ENCODE data around the gene ST13.
A peak's percentile ranks its signal among the peaks of the same experiment; 100 is the strongest.
"Not testable (repeated sequence)": the region's sequence is repeated elsewhere in the genome, so short reads cannot be mapped to it uniquely, and the experiment has no call there.

The ST13 gene

DNA sequence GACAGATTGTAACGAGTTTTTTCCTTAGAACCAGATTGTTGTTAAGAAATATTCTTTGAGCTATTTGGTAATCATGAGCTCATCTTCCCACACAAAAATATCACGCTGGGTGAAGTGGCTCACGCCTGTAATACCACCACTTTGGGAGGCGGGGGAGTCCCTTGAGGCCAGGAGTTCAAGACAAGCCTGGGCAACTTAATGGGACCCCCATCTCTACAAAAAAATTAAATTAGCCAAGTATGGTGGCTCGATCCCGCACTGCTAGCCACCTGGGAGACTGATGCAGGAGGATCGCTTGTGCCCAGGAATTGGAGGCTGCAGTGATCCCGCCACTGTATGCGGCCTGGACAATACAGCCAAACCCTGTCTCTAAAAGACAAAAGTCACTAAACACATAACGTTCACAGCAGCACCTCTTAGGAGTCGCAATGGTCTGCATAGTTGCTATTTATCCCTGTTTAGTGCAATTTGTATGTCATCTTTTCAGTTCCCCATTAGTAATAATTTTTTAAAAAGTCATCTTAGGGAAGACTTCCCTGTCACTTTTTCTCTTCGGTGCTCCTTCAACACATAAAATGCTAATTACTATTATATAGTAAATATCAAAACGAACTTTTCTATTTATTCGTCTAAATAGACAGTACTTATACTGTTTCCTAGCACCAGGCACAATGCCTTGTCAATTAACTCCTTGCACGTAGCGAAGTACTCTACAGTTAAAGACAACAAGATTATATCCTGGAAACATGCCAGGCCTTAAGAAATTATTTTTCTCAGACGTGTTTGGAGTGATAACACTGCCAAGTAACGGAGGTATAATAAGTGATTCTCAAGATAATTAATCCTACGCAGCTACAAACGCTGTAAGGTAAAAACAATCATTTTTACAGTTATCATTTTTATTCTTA, 1.1 kb downstream of the ST13 start:
- 100% methylated on average over 2 of the region's 20 CpGs for WGBS (ENCODE audit: extremely low coverage, insufficient coverage, low lambda C conversion rate)

DNA sequence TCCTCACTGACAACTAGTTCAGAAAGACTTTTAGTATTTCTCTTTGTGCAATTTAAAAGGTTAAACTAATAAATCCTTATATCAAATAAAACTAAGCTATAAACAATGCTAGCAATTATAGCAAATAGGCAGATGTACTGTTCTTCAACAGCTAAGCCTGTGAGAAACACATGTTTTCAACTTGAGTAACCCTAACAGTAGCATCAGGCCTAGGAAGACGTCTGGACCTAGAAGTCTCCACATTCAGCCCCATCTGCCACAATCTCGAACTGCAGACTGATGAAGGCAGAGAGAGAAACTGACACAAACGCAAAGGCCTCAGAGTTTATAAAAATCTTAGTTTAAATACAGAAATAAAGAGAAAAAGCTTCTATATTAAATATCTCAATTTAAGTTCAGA, 2.5 kb downstream of the ST13 start:
- Histone ChIP-seq H3K79me2 (ENCODE audit: control insufficient read depth, insufficient read depth, low read length) (peaks cover 75% of the 10 kb centered on the region), H3K18ac (ENCODE audit: low read length) (no peak overlapping the region), H2AK5ac (ENCODE audit: low read length) (no peak overlapping the region), H3K56ac (ENCODE audit: low read length) (no peak overlapping the region), H3K4me1 (ENCODE audit: control insufficient read depth, low read depth, low read length) (no peaks in the 10 kb centered on the region), H3K23ac (ENCODE audit: low read length) (no peak overlapping the region), H2BK120ac (ENCODE audit: low read depth, low read length) (no peak overlapping the region), H4K8ac (ENCODE audit: low read depth, low read length) (no peak overlapping the region), H3K27me3 (ENCODE audit: insufficient read depth, low read length, poor library complexity) (no peaks in the 10 kb centered on the region), H3K79me1 (ENCODE audit: low read length) (peaks cover 13% of the 10 kb centered on the region), H3K4me2 (ENCODE audit: low read length) (peak overlapping the region; percentile 21), H3K9ac (ENCODE audit: low read length) (peak overlapping the region; percentile 36), H2BK5ac (ENCODE audit: low read length) (no peak overlapping the region), H3K4me3 (ENCODE audit: low read length) (no peak overlapping the region), H4K5ac (ENCODE audit: low read length) (no peak overlapping the region), H2BK15ac (replicated peaks; ENCODE audit: low read depth) (no peak overlapping the region), H3K27ac (ENCODE audit: low read depth, low read length) (no peak overlapping the region), H3K36me3 (ENCODE audit: control insufficient read depth, insufficient read depth, low read length) (no peaks in the 10 kb centered on the region), H3K4ac (ENCODE audit: low read depth, low read length) (no peak overlapping the region)
- no peak for DNase-seq
- no CpG with 5 or more reads among the region's 3 CpGs for WGBS (ENCODE audit: extremely low coverage, insufficient coverage, low lambda C conversion rate)

More for the DNA sequence above, 1.1 kb downstream of the ST13 start:
- no peak overlapping the region for H4K8ac ChIP-seq (ENCODE audit: low read depth, low read length)
- DNase-seq = no peak
- peaks cover 73% of the 10 kb centered on the region for H3K79me2 ChIP-seq (ENCODE audit: control insufficient read depth, insufficient read depth, low read length)
- no peaks in the 10 kb centered on the region for H3K36me3 ChIP-seq (ENCODE audit: control insufficient read depth, insufficient read depth, low read length)
- H3K27ac ChIP-seq (ENCODE audit: low read depth, low read length) = no peak overlapping the region
- H3K56ac ChIP-seq (ENCODE audit: low read length) = peak overlapping the region; percentile 81
- H2BK5ac ChIP-seq (ENCODE audit: low read length) = no peak overlapping the region
- no peak overlapping the region for H3K4ac ChIP-seq (ENCODE audit: low read depth, low read length)
- H3K4me3 ChIP-seq (ENCODE audit: low read length) = peak overlapping the region; percentile 93
- peak overlapping the region; percentile 97 for H3K9ac ChIP-seq (ENCODE audit: low read length)
- H3K27me3 ChIP-seq (ENCODE audit: insufficient read depth, low read length, poor library complexity) = no peaks in the 10 kb centered on the region
- peak overlapping the region; percentile 87 for H3K4me2 ChIP-seq (ENCODE audit: low read length)
- H2AK5ac ChIP-seq (ENCODE audit: low read length) = no peak overlapping the region
- no peaks in the 10 kb centered on the region for H3K4me1 ChIP-seq (ENCODE audit: control insufficient read depth, low read depth, low read length)
- H2BK15ac ChIP-seq (replicated peaks; ENCODE audit: low read depth) = no peak overlapping the region
- no peak overlapping the region for H2BK120ac ChIP-seq (ENCODE audit: low read depth, low read length)
- peak overlapping the region; percentile 19 for H3K23ac ChIP-seq (ENCODE audit: low read length)
- no peak overlapping the region for H3K18ac ChIP-seq (ENCODE audit: low read length)
- no peak overlapping the region for H4K5ac ChIP-seq (ENCODE audit: low read length)
- H3K79me1 ChIP-seq (ENCODE audit: low read length) = peaks cover 13% of the 10 kb centered on the region

DNA sequence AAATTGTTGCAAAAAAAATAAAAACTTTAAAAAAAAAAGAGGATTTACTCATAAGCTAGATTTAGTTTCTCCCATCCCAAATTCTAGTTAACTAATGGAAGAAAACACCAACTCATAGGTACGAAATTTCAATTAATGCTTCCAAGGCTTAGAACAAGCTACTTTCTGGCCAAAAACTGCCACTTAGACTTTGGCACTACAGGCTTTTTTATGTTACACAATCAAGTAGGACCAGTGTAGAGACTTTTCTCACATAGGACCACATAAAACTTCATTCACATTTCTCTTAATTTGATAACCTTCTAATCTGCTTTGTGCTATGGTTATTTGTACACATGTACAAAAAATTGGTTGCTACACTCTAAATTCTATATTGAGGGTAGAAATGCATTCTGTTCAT, 3.1 kb downstream of the ST13 start:
- no peak overlapping the region for H3K27ac ChIP-seq (ENCODE audit: low read depth, low read length)
- H2AK5ac ChIP-seq (ENCODE audit: low read length) = no peak overlapping the region
- no CpG with 5 or more reads among the region's 1 CpG for WGBS (ENCODE audit: extremely low coverage, insufficient coverage, low lambda C conversion rate)
- no peak overlapping the region for H2BK120ac ChIP-seq (ENCODE audit: low read depth, low read length)
- H3K4ac ChIP-seq (ENCODE audit: low read depth, low read length) = no peak overlapping the region
- H3K27me3 ChIP-seq (ENCODE audit: insufficient read depth, low read length, poor library complexity) = no peaks in the 10 kb centered on the region
- no peak overlapping the region for H3K4me2 ChIP-seq (ENCODE audit: low read length)
- no peaks in the 10 kb centered on the region for H3K4me1 ChIP-seq (ENCODE audit: control insufficient read depth, low read depth, low read length)
- no peak overlapping the region for H2BK15ac ChIP-seq (replicated peaks; ENCODE audit: low read depth)
- peaks cover 10% of the 10 kb centered on the region for H3K79me1 ChIP-seq (ENCODE audit: low read length)
- DNase-seq = no peak
- peaks cover 71% of the 10 kb centered on the region for H3K79me2 ChIP-seq (ENCODE audit: control insufficient read depth, insufficient read depth, low read length)
- H3K9ac ChIP-seq (ENCODE audit: low read length) = peak overlapping the region; percentile 2
- H3K4me3 ChIP-seq (ENCODE audit: low read length) = no peak overlapping the region
- no peak overlapping the region for H3K23ac ChIP-seq (ENCODE audit: low read length)
- H3K18ac ChIP-seq (ENCODE audit: low read length) = no peak overlapping the region
- no peak overlapping the region for H4K8ac ChIP-seq (ENCODE audit: low read depth, low read length)
- H4K5ac ChIP-seq (ENCODE audit: low read length) = no peak overlapping the region
- H3K56ac ChIP-seq (ENCODE audit: low read length) = no peak overlapping the region
- no peaks in the 10 kb centered on the region for H3K36me3 ChIP-seq (ENCODE audit: control insufficient read depth, insufficient read depth, low read length)
- H2BK5ac ChIP-seq (ENCODE audit: low read length) = no peak overlapping the region

DNA sequence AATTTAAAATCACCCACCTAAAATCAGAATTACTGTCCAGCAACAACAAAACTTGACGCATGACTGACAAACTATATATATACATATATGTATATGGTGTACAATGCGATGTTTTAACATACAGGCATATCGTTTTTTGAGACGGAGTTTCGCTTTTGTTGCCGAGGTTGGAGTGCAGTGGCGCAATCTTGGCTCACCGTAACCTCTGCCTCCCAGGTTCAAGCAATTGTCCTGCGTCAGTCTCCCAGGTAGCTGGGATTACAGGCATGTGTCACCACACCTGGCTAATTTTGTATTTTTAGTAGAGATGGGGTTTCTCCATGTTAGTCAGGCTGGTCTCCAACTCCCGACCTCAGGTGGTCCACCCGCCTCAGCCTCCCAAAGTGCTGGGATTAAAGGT, 10.6 kb downstream of the ST13 start:
- H2AK5ac ChIP-seq (ENCODE audit: low read length); H3K56ac ChIP-seq (ENCODE audit: low read length); H3K4me3 ChIP-seq (ENCODE audit: low read length); H3K36me3 ChIP-seq (ENCODE audit: control insufficient read depth, insufficient read depth, low read length); H3K4me1 ChIP-seq (ENCODE audit: control insufficient read depth, low read depth, low read length); H3K23ac ChIP-seq (ENCODE audit: low read length); H2BK5ac ChIP-seq (ENCODE audit: low read length); H3K9ac ChIP-seq (ENCODE audit: low read length); H3K79me1 ChIP-seq (ENCODE audit: low read length); H3K4me2 ChIP-seq (ENCODE audit: low read length); H2BK15ac ChIP-seq (replicated peaks; ENCODE audit: low read depth); H3K27me3 ChIP-seq (ENCODE audit: insufficient read depth, low read length, poor library complexity); H3K27ac ChIP-seq (ENCODE audit: low read depth, low read length); H2BK120ac ChIP-seq (ENCODE audit: low read depth, low read length); H4K5ac ChIP-seq (ENCODE audit: low read length); H4K8ac ChIP-seq (ENCODE audit: low read depth, low read length); H3K4ac ChIP-seq (ENCODE audit: low read depth, low read length); DNase-seq; H3K18ac ChIP-seq (ENCODE audit: low read length); H3K79me2 ChIP-seq (ENCODE audit: control insufficient read depth, insufficient read depth, low read length): not testable (repeated sequence)
- WGBS (ENCODE audit: extremely low coverage, insufficient coverage, low lambda C conversion rate) = no CpG with 5 or more reads among the region's 11 CpGs

DNA sequence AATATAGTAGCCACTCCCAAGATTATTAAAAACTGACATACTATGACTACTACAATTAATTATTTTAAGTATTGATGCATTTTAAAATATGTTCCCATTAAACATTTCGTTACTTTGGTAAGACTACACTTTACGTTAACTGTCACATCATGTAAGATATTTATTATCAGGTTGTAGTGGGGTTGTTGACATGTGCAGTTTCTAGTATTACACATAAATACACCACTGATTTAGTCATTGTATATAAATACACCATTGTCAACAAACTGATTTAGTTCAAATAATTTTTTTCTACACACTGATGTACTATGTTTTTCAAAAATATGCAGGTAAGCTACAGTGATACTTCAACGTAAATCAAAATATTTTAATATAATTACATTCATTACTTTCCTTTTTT, 11.5 kb downstream of the ST13 start:
- Histone ChIP-seq H3K27ac (ENCODE audit: low read depth, low read length) (no peak overlapping the region), H4K5ac (ENCODE audit: low read length) (no peak overlapping the region), H2BK5ac (ENCODE audit: low read length) (no peak overlapping the region), H2BK15ac (replicated peaks; ENCODE audit: low read depth) (no peak overlapping the region), H2BK120ac (ENCODE audit: low read depth, low read length) (no peak overlapping the region), H3K56ac (ENCODE audit: low read length) (no peak overlapping the region), H3K36me3 (ENCODE audit: control insufficient read depth, insufficient read depth, low read length) (no peaks in the 10 kb centered on the region), H3K79me1 (ENCODE audit: low read length) (no peaks in the 10 kb centered on the region), H3K4me3 (ENCODE audit: low read length) (no peak overlapping the region), H3K4me2 (ENCODE audit: low read length) (no peak overlapping the region), H3K79me2 (ENCODE audit: control insufficient read depth, insufficient read depth, low read length) (peaks cover 3% of the 10 kb centered on the region), H3K27me3 (ENCODE audit: insufficient read depth, low read length, poor library complexity) (no peaks in the 10 kb centered on the region), H3K9ac (ENCODE audit: low read length) (no peak overlapping the region), H4K8ac (ENCODE audit: low read depth, low read length) (no peak overlapping the region), H2AK5ac (ENCODE audit: low read length) (no peak overlapping the region), H3K23ac (ENCODE audit: low read length) (no peak overlapping the region), H3K18ac (ENCODE audit: low read length) (no peak overlapping the region), H3K4me1 (ENCODE audit: control insufficient read depth, low read depth, low read length) (no peaks in the 10 kb centered on the region), H3K4ac (ENCODE audit: low read depth, low read length) (no peak overlapping the region)
- no peak for DNase-seq
- WGBS (ENCODE audit: extremely low coverage, insufficient coverage, low lambda C conversion rate) = 100% methylated on average over 1 of the region's 3 CpGs

Measured in mesendoderm (in vitro differentiated cells).